ENCODE data around the gene NTNG1. TPM values are rescaled to one million over a fixed set of nuclear protein-coding genes. Genes with fewer than 3 reads are reported as not detected.

NTNG1 gene
- total and polyA plus RNA-seq, 2 of the 4 experiments (the other 2 are of a cell fraction): 1.2 to 2.3 TPM

DNA sequence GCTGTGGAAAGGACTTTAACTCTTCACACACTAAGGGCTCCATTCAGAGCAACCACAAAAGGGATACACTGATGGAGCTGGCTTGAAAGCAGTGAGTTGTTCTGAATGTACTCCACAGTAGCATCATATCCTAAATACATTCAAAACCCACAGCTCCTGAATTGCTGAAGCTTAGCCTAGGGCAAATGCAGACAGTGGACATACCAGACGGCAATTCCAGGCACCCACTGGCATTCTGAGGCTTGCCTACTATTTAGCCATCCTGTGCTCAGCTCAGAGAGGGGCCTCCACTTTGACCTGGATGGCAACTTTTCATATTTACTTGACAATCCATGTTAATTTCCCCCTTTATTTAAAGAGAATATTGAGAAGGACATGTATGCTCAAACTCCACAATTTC is 303.5 kb downstream of the NTNG1 start:
- H4K8ac ChIP-seq (ENCODE audit: low read depth in 2 of 2, low read length in 2 of 2): no peak overlapping the region
- H2AK9ac ChIP-seq (replicated peaks; ENCODE audit: low read depth, low read length, poor library complexity): no peak overlapping the region
- BruUV-seq (replicated peaks): no TSS peak
- ATAC-seq (ENCODE audit: low read depth) (no peak), DNase-seq (no peak)
- WGBS, 2 experiments (ENCODE audit: extremely low coverage in 2 of 2, insufficient read length in 1 of 2): no CpG with 5 or more reads among the region's 1 CpG
- no peak overlapping the region for H3K14ac ChIP-seq (replicated peaks; ENCODE audit: low read depth, low read length)
- no peak overlapping the region for H2AFZ ChIP-seq (replicated peaks; ENCODE audit: low read length, poor library complexity)
- ChIA-PET POLR2A (ENCODE audit: unreplicated experiment) (no interaction called here), CTCF (no interaction called here)
- no peaks in the 10 kb centered on the region for H3K79me1 ChIP-seq (ENCODE audit: low read depth in 1 of 2, low read length in 2 of 2)
- no peak overlapping the region for H2BK20ac ChIP-seq (ENCODE audit: low read depth, low read length)
- H4K5ac ChIP-seq (ENCODE audit: low read depth, low read length): no peak overlapping the region
- no peak overlapping the region for H3K4ac ChIP-seq (ENCODE audit: low read depth, low read length)
- H3K9me1 ChIP-seq (ENCODE audit: insufficient read depth, low read length): no peaks in the 10 kb centered on the region
- H3K27ac ChIP-seq (ENCODE audit: insufficient read depth, low read length): no peak overlapping the region
- no peak overlapping the region for H3K9ac ChIP-seq (ENCODE audit: low read depth, low read length)
- H3K9me3 ChIP-seq (ENCODE audit: control insufficient read depth, insufficient read depth, low read length): no peaks in the 10 kb centered on the region
- H3K4me3 ChIP-seq (ENCODE audit: insufficient read depth, low read depth, low read length): no peak overlapping the region
- H3K36me3 ChIP-seq (ENCODE audit: control insufficient read depth, insufficient read depth, low read length): no peaks in the 10 kb centered on the region
- no peaks in the 10 kb centered on the region for H3K27me3 ChIP-seq (ENCODE audit: control insufficient read depth, insufficient read depth, low read length)
- intact Hi-C loops (cut with micrococcal nuclease): no loop called here
- in situ Hi-C loops (cut with MboI; ENCODE audit: low sequenced_read_pairs): no loop called here
- no peak overlapping the region for H3K18ac ChIP-seq (ENCODE audit: low read depth, low read length)
- H2AK5ac ChIP-seq (ENCODE audit: low read depth, low read length): no peak overlapping the region
- TF ChIP-seq CHD1 (IDR thresholded peaks at IDR 0.05; ENCODE audit: low read depth, low read length) (no peak), RCOR1 (IDR thresholded peaks at IDR 0.05; ENCODE audit: insufficient replicate concordance, low read length) (no peak), RAD21 (IDR thresholded peaks at IDR 0.05; ENCODE audit: low read length) (no peak), RFX5 (IDR thresholded peaks at IDR 0.05; ENCODE audit: low read depth, low read length) (no peak), FOS (IDR thresholded peaks at IDR 0.05; ENCODE audit: low read depth, low read length) (no peak), MXI1 (IDR thresholded peaks at IDR 0.05; ENCODE audit: borderline replicate concordance, low read depth, low read length) (no peak), MAZ (IDR thresholded peaks at IDR 0.05; ENCODE audit: borderline replicate concordance, low read depth, low read length) (no peak), MAFK (IDR thresholded peaks at IDR 0.05; ENCODE audit: low read depth, low read length) (no peak), SMC3 (IDR thresholded peaks at IDR 0.05; ENCODE audit: low read depth, low read length) (no peak)
- TF ChIP-seq, protein P1, sequence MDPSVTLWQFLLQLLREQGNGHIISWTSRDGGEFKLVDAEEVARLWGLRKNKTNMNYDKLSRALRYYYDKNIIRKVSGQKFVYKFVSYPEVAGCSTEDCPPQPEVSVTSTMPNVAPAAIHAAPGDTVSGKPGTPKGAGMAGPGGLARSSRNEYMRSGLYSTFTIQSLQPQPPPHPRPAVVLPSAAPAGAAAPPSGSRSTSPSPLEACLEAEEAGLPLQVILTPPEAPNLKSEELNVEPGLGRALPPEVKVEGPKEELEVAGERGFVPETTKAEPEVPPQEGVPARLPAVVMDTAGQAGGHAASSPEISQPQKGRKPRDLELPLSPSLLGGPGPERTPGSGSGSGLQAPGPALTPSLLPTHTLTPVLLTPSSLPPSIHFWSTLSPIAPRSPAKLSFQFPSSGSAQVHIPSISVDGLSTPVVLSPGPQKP (IDR thresholded peaks at IDR 0.05; ENCODE audit: borderline replicate concordance, low read depth, low read length): no peak
- TF ChIP-seq, protein P2, sequence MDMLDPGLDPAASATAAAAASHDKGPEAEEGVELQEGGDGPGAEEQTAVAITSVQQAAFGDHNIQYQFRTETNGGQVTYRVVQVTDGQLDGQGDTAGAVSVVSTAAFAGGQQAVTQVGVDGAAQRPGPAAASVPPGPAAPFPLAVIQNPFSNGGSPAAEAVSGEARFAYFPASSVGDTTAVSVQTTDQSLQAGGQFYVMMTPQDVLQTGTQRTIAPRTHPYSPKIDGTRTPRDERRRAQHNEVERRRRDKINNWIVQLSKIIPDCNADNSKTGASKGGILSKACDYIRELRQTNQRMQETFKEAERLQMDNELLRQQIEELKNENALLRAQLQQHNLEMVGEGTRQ (IDR thresholded peaks at IDR 0.05; ENCODE audit: low read depth, low read length): no peak
- H4K91ac ChIP-seq (ENCODE audit: insufficient read depth, low read depth, low read length): no peak overlapping the region
- H2BK15ac ChIP-seq (ENCODE audit: low read depth, low read length): no peak overlapping the region
- no peak overlapping the region for H2BK120ac ChIP-seq (ENCODE audit: low read depth, low read length)
- no peaks in the 10 kb centered on the region for H3K4me1 ChIP-seq (ENCODE audit: control insufficient read depth, insufficient read depth, low read length)
- dilution Hi-C loops (cut with HindIII; ENCODE audit: low sequenced_read_pairs, unreplicated experiment): no loop called here
- H3K4me2 ChIP-seq (ENCODE audit: low read depth, low read length): no peak overlapping the region
- H2BK5ac ChIP-seq (ENCODE audit: low read depth, low read length, poor library complexity, severe bottlenecking): no peak overlapping the region
- H3K56ac ChIP-seq (ENCODE audit: extremely low read depth, insufficient read depth, low read length): no peak overlapping the region
- no peaks in the 10 kb centered on the region for H4K20me1 ChIP-seq (ENCODE audit: insufficient read depth, low read length)
- H3K23ac ChIP-seq (ENCODE audit: low read depth, low read length): no peak overlapping the region

Measured in IMR-90 (cell line).